KMS-11 (cell line): ENCODE measurements around the gene PRPF40A.
"Not testable (repeated sequence)": the region's sequence is repeated elsewhere in the genome, so short reads cannot be mapped to it uniquely, and the experiment has no call there.

Experiments used
- H2AFZ ChIP-seq: fragments of 200-600 bp; sonication (generic); 2 replicates; pipeline ENCODE4 v1.6.1; 2016; ENCODE audit warnings: antibody characterized with exemption, mixed run types, low read depth
- H3K27ac ChIP-seq: fragments of 200-600 bp; sonication (generic); 2 replicates; pipeline ENCODE4 v1.6.1; 2016; ENCODE audit warnings: mild to moderate bottlenecking, mixed run types
- H3K27me3 ChIP-seq: fragments of 200-600 bp; sonication (generic); 2 replicates; pipeline ENCODE4 v1.6.1; 2017; ENCODE audit warnings: mild to moderate bottlenecking, low read depth, mixed run types, moderate library complexity; ENCODE audit not compliant: insufficient read depth
- H3K36me3 ChIP-seq: fragments of 200-600 bp; sonication (generic); 2 replicates; pipeline ENCODE4 v1.6.1; 2017; ENCODE audit warnings: mild to moderate bottlenecking, mixed run types; ENCODE audit not compliant: insufficient read depth
- H3K4me1 ChIP-seq: fragments of 200-600 bp; sonication (generic); 2 replicates; pipeline ENCODE4 v1.6.1; 2016; ENCODE audit warnings: mild to moderate bottlenecking, low read depth, mixed run types; ENCODE audit not compliant: poor library complexity, severe bottlenecking
- H3K4me2 ChIP-seq: fragments of 200-600 bp; sonication (generic); 2 replicates; pipeline ENCODE4 v1.7.0; 2016; ENCODE audit warnings: mild to moderate bottlenecking, mixed run types
- H3K4me3 ChIP-seq: fragments of 200-600 bp; sonication (generic); IDR thresholded peaks from 2 replicates; pipeline ENCODE4 v1.6.1; 2017; ENCODE audit warnings: low read depth, low read length, mixed read lengths; ENCODE audit not compliant: insufficient read depth
- H3K79me2 ChIP-seq: fragments of 200-600 bp; sonication (generic); 2 replicates; pipeline ENCODE4 v1.6.1; 2016; ENCODE audit warnings: low read depth, mixed run types; ENCODE audit not compliant: insufficient read depth
- H3K9ac ChIP-seq: fragments of 200-600 bp; sonication (generic); 2 replicates; pipeline ENCODE4 v1.6.1; 2016; ENCODE audit warnings: mild to moderate bottlenecking, mixed run types
- H4K20me1 ChIP-seq: fragments of 200-600 bp; sonication (generic); 2 replicates; pipeline ENCODE4 v1.6.1; 2016; ENCODE audit warnings: mild to moderate bottlenecking, mixed run types; ENCODE audit not compliant: insufficient read depth
- CTCF ChIP-seq: fragments of 200-600 bp; sonication (generic); conservative IDR thresholded peaks from 2 replicates; pipeline ENCODE4 v1.6.1; 2017; ENCODE audit warnings: low read depth, mild to moderate bottlenecking, antibody characterized with exemption, low read length, moderate library complexity, mixed read lengths

Gene PRPF40A

GRCh38 chr2:152740743-152741328 is 23.6 kb upstream of the PRPF40A start:
- Histone ChIP-seq H4K20me1 (no peaks in the 10 kb centered on the region), H3K36me3 (no peaks in the 10 kb centered on the region; the same call in 1 of the 2 replicates)

GRCh38 chr2:152739705-152740104 is 22.4 kb upstream of the PRPF40A start:
- H3K79me2 ChIP-seq, H3K4me1 ChIP-seq, H4K20me1 ChIP-seq, H3K27me3 ChIP-seq, H3K27ac ChIP-seq, H3K9ac ChIP-seq, H3K4me2 ChIP-seq, H3K4me3 ChIP-seq, H2AFZ ChIP-seq, H3K36me3 ChIP-seq: not testable (repeated sequence)

More at GRCh38 chr2:152740743-152741328, 23.6 kb upstream of the PRPF40A start:
- Histone ChIP-seq H3K9ac (no peak overlapping the region), H3K4me2 (no peak overlapping the region), H3K4me3 (no peak overlapping the region), H3K27ac (no peak overlapping the region), H3K27me3 (no peaks in the 10 kb centered on the region), H3K79me2 (no peaks in the 10 kb centered on the region), H3K4me1 (peaks cover 5% of the 10 kb centered on the region), H2AFZ (no peak overlapping the region)
- peak; percentile 91 for TF ChIP-seq CTCF

- peaks cover 5% of the 10 kb centered on the region for H3K4me1 ChIP-seq
- no peak overlapping the region for H3K4me2 ChIP-seq
- no peak overlapping the region for H3K9ac ChIP-seq
- H3K4me3 ChIP-seq = no peak overlapping the region
- H3K27ac ChIP-seq = no peak overlapping the region
- no peak overlapping the region for H2AFZ ChIP-seq
- H4K20me1 ChIP-seq = no peaks in the 10 kb centered on the region; the same call in 1 of the 2 replicates
- H3K79me2 ChIP-seq = peaks cover 4% of the 10 kb centered on the region; the same call in 1 of the 2 replicates
- no peaks in the 10 kb centered on the region for H3K27me3 ChIP-seq
- no peak for TF ChIP-seq CTCF
- H3K36me3 ChIP-seq = no peaks in the 10 kb centered on the region; the same call in 1 of the 2 replicates
Observed at GRCh38 chr2:152738438-152738837, 21.2 kb upstream of the PRPF40A start.

- H2AFZ ChIP-seq, H3K4me1 ChIP-seq, H3K27ac ChIP-seq, H3K27me3 ChIP-seq, H3K4me3 ChIP-seq, H4K20me1 ChIP-seq, H3K4me2 ChIP-seq, H3K9ac ChIP-seq, H3K36me3 ChIP-seq: not testable (repeated sequence)
- peaks cover 13% of the 10 kb centered on the region; the same call in 1 of the 2 replicates for H3K79me2 ChIP-seq
Observed at GRCh38 chr2:152737509-152737908, 20.2 kb upstream of the PRPF40A start.

GRCh38 chr2:152730591-152731333 is 13.5 kb upstream of the PRPF40A start:
- H3K36me3 ChIP-seq = no peaks in the 10 kb centered on the region
- no peak overlapping the region for H2AFZ ChIP-seq
- H4K20me1 ChIP-seq = peaks cover 2% of the 10 kb centered on the region; the same call in 1 of the 2 replicates
- H3K79me2 ChIP-seq = peaks cover 15% of the 10 kb centered on the region; the same call in 1 of the 2 replicates
- H3K4me2 ChIP-seq = peak overlapping the region; percentile 81
- TF ChIP-seq CTCF = no peak
- H3K4me3 ChIP-seq = no peak overlapping the region
- H3K9ac ChIP-seq = no peak overlapping the region
- no peaks in the 10 kb centered on the region for H3K27me3 ChIP-seq
- peak overlapping the region; percentile 44 for H3K27ac ChIP-seq
- peaks cover 37% of the 10 kb centered on the region for H3K4me1 ChIP-seq
